Activated naive CD8-positive, alpha-beta T cell (primary cell): ENCODE results near the gene PACRG.
"Not testable (repeated sequence)": the region's sequence is repeated elsewhere in the genome, so short reads cannot be mapped to it uniquely, and the experiment has no call there.

Experiments used
- H3K27ac Mint-ChIP-seq: one replicate; pipeline ENCODE4 v1.8.0; 2021; ENCODE audit warnings: mixed read lengths
- H3K27me3 Mint-ChIP-seq: one replicate; pipeline ENCODE4 v1.8.0; 2021; ENCODE audit warnings: mixed read lengths
- H3K36me3 Mint-ChIP-seq: one replicate; pipeline ENCODE4 v1.8.0; 2021; ENCODE audit warnings: mixed read lengths
- H3K4me1 Mint-ChIP-seq: one replicate; pipeline ENCODE4 v1.8.0; 2021; ENCODE audit warnings: low read depth, mixed read lengths
- H3K4me3 Mint-ChIP-seq: one replicate; pipeline ENCODE4 v1.8.0; 2021; ENCODE audit warnings: mild to moderate bottlenecking, mixed read lengths
- H3K9me3 Mint-ChIP-seq: one replicate; pipeline ENCODE4 v1.8.0; 2021; ENCODE audit warnings: low read depth, mixed read lengths

Gene PACRG

GRCh38 chr6:163308629-163309440 lies 581.1 kb downstream of the PACRG start:
- H3K4me1 Mint-ChIP-seq = no peaks in the 10 kb centered on the region
- peaks cover 2% of the 10 kb centered on the region for H3K27me3 Mint-ChIP-seq

GRCh38 chr6:163309491-163310026 lies 581.8 kb downstream of the PACRG start:
- Mint-ChIP-seq H3K36me3 (no peaks in the 10 kb centered on the region), H3K27ac (no peak overlapping the region), H3K9me3 (no peaks in the 10 kb centered on the region), H3K4me1 (no peaks in the 10 kb centered on the region), H3K27me3 (peaks cover 4% of the 10 kb centered on the region), H3K4me3 (no peak overlapping the region)

More at GRCh38 chr6:163308629-163309440, 581.1 kb downstream of the PACRG start:
- Mint-ChIP-seq H3K27ac (no peak overlapping the region), H3K36me3 (no peaks in the 10 kb centered on the region), H3K4me3 (no peak overlapping the region), H3K9me3 (no peaks in the 10 kb centered on the region)

- Mint-ChIP-seq H3K36me3 (no peaks in the 10 kb centered on the region), H3K27ac (no peak overlapping the region), H3K9me3 (no peaks in the 10 kb centered on the region), H3K4me3 (no peak overlapping the region), H3K27me3 (peaks cover 5% of the 10 kb centered on the region), H3K4me1 (no peaks in the 10 kb centered on the region)
These were observed 582.6 kb downstream of the PACRG start for GRCh38 chr6:163310096-163310972.

DNA sequence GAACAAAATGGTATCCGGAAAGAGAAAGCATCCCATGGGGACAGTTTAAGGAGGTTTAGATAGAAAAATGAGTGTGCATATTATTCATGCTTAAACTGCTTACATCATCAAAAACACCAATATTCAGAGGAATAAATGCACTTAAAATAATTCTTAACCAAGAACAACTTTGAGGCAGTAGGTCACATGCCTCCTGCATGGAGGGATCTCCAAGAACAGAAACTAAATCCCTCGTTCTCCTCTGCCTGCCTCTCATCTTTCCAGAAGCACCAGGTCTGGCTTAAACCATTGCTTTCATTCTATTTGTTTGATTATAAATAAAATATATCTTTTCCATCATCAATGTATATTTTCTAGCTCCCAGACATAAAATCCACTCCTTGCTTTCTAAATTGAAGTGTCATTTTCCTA lies 583.2 kb downstream of the PACRG start:
- H3K9me3 Mint-ChIP-seq = no peaks in the 10 kb centered on the region

GRCh38 chr6:163311830-163312229 lies 584.1 kb downstream of the PACRG start:
- H3K9me3 Mint-ChIP-seq = no peaks in the 10 kb centered on the region
- H3K27me3 Mint-ChIP-seq = peaks cover 7% of the 10 kb centered on the region
- H3K4me1 Mint-ChIP-seq = no peaks in the 10 kb centered on the region
- H3K4me3 Mint-ChIP-seq = no peak overlapping the region
- no peaks in the 10 kb centered on the region for H3K36me3 Mint-ChIP-seq
- no peak overlapping the region for H3K27ac Mint-ChIP-seq

More for the DNA sequence above, 583.2 kb downstream of the PACRG start:
- Mint-ChIP-seq H3K27me3 (peaks cover 5% of the 10 kb centered on the region), H3K36me3 (no peaks in the 10 kb centered on the region), H3K4me1 (no peaks in the 10 kb centered on the region), H3K27ac (no peak overlapping the region), H3K4me3 (no peak overlapping the region)

DNA sequence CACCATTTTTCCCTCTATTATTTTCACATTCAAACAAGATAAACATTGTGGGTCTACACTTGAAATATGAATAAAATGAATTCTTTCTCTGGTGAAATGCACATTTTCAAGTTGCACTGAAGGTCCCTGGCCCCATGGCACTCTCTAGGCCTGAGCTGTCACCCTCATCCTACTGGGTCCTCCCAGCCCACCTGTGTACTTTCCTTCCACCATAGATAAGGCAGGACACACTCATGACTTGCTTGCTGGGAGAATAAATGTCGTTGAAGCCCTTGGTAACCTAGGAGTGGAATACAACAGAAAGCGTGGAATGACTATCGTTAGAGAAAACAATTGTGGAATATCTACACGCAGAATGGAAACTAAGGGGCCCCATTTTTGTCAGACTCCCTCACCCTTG lies 585.8 kb downstream of the PACRG start:
- H3K27me3 Mint-ChIP-seq = peaks cover 7% of the 10 kb centered on the region
- H3K36me3 Mint-ChIP-seq = no peaks in the 10 kb centered on the region
- H3K27ac Mint-ChIP-seq = no peak overlapping the region
- no peaks in the 10 kb centered on the region for H3K4me1 Mint-ChIP-seq
- H3K4me3 Mint-ChIP-seq = no peak overlapping the region
- H3K9me3 Mint-ChIP-seq = no peaks in the 10 kb centered on the region

- Mint-ChIP-seq H3K4me1 (no peaks in the 10 kb centered on the region), H3K4me3 (no peak overlapping the region), H3K27ac (no peak overlapping the region), H3K36me3 (no peaks in the 10 kb centered on the region), H3K27me3 (peaks cover 7% of the 10 kb centered on the region), H3K9me3 (no peaks in the 10 kb centered on the region)
These were observed 586.2 kb downstream of the PACRG start for GRCh38 chr6:163313981-163314380.

DNA sequence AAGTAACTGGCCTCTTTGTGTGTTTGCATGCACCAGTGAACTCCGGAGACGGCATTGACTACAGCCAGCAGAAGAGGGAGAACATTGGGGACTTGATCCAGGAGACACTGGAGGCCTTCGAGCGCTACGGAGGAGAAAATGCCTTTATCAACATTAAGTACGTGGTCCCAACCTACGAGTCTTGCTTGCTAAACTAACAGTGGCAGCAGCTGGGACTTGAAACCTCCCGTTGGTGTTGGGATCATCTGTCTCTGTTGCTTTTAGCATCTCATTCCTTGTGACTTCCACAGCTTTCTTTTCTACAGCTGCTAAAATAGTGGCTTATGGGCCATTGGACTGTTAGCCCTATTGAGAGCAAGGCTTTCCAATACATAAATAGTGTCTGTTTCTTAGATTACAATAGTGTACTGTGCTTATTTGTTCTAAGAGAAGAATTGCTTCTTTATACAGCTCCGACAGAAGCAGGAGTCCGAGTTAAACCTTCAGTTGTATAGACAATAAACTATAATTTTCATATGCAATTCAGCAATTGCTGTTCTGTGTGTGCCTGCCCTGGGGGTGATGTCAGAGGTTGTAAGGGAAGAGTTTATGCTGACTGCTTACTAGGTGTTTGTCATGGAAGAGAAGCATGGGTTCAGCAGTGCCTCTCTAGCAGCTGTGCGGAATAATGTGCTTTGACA lies 587.2 kb downstream of the PACRG start:
- Mint-ChIP-seq H3K9me3 (no peaks in the 10 kb centered on the region), H3K27me3 (peaks cover 7% of the 10 kb centered on the region), H3K4me3 (no peak overlapping the region), H3K36me3 (no peaks in the 10 kb centered on the region), H3K4me1 (no peaks in the 10 kb centered on the region), H3K27ac (no peak overlapping the region)

GRCh38 chr6:163316866-163317495 lies 589.2 kb downstream of the PACRG start:
- not testable (repeated sequence) for H3K27me3 Mint-ChIP-seq, H3K4me1 Mint-ChIP-seq, H3K4me3 Mint-ChIP-seq, H3K27ac Mint-ChIP-seq, H3K9me3 Mint-ChIP-seq, H3K36me3 Mint-ChIP-seq

- Mint-ChIP-seq H3K36me3 (no peaks in the 10 kb centered on the region), H3K9me3 (no peaks in the 10 kb centered on the region), H3K4me3 (no peak overlapping the region), H3K27me3 (peaks cover 8% of the 10 kb centered on the region), H3K27ac (no peak overlapping the region), H3K4me1 (no peaks in the 10 kb centered on the region)
These were observed 590.5 kb downstream of the PACRG start for GRCh38 chr6:163318071-163318786.

DNA sequence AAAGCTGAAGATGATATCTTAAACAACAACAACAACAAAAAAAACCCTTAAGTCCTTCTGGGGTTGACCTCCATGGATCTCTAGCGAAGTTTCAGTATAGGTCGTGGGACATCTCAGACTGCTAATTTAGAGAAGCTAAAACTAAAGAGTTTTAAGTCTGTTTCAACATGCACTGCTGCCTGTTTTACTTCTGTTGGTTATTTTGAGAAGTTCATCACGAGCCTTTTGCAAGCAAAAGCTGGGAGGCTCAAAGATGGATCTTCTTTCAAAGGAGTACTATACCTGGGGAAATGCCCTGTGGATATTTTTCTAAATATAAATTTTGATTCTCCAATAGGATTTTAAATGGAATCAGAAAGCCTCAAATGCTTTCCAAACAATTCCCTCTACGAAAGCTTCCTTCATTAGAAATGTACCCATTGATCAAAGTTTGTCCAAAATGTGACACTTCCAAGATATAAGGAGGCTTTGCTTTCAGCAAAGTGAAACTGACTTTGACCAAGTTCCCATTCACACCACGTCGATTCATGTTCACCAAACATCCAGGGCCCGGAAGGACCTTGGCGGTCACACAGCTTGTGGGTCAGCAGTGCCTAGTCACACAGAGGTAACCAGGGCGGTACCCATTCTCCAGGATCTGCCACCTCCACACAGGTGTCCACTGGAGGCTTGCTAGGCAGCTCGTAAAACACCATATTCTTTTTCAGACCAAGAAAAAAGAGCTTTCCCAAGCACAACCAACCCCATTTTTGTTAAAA lies 592.0 kb downstream of the PACRG start:
- H3K27me3 Mint-ChIP-seq = peaks cover 11% of the 10 kb centered on the region
- no peaks in the 10 kb centered on the region for H3K9me3 Mint-ChIP-seq

GRCh38 chr6:163320402-163320801 lies 592.6 kb downstream of the PACRG start:
- Mint-ChIP-seq H3K4me3 (no peak overlapping the region), H3K27ac (no peak overlapping the region), H3K4me1 (no peaks in the 10 kb centered on the region), H3K36me3 (no peaks in the 10 kb centered on the region), H3K27me3 (peaks cover 11% of the 10 kb centered on the region), H3K9me3 (no peaks in the 10 kb centered on the region)

More for the DNA sequence above, 592.0 kb downstream of the PACRG start:
- no peak overlapping the region for H3K27ac Mint-ChIP-seq
- H3K4me1 Mint-ChIP-seq = no peaks in the 10 kb centered on the region
- H3K4me3 Mint-ChIP-seq = no peak overlapping the region
- no peaks in the 10 kb centered on the region for H3K36me3 Mint-ChIP-seq

GRCh38 chr6:163320804-163321203 lies 593.0 kb downstream of the PACRG start:
- Mint-ChIP-seq H3K27ac (no peak overlapping the region), H3K27me3 (peaks cover 11% of the 10 kb centered on the region), H3K9me3 (no peaks in the 10 kb centered on the region), H3K4me3 (no peak overlapping the region), H3K4me1 (no peaks in the 10 kb centered on the region), H3K36me3 (no peaks in the 10 kb centered on the region)
